IMR-90 (cell line): ENCODE measurements around the gene PMM1.

Source experiments
- CEBPB ChIP-seq: IDR thresholded peaks from 2 replicates; pipeline ENCODE4 v1.6.1; 2012; ENCODE audit warnings: low read depth, low read length, improper control_type of control experiment
- FOS ChIP-seq: fragments of 150-350 bp; IDR thresholded peaks from 2 replicates; pipeline ENCODE4 v1.6.1; 2016; ENCODE audit warnings: low read depth, low read length
- POLR2A ChIP-seq: IDR thresholded peaks from 2 replicates; pipeline ENCODE4 v1.6.1; 2012; ENCODE audit warnings: mild to moderate bottlenecking, low read depth, low read length
- RFX5 ChIP-seq: IDR thresholded peaks from 2 replicates; pipeline ENCODE4 v1.8.0; 2012; ENCODE audit warnings: low read depth, mild to moderate bottlenecking, low read length, moderate library complexity
- SMC3 ChIP-seq: fragments of 150-350 bp; IDR thresholded peaks from 2 replicates; pipeline ENCODE4 v1.6.1; 2016; ENCODE audit warnings: low read depth, mild to moderate bottlenecking, antibody characterized with exemption, low read length, moderate library complexity
- TF ChIP-seq, protein P1 (sequence below): conservative IDR thresholded peaks from 2 replicates; pipeline ENCODE4 v1.5.1; 2012; ENCODE audit warnings: mild to moderate bottlenecking, low read depth, low read length, improper control_type of control experiment
- TF ChIP-seq, protein P2 (sequence below): fragments of 150-350 bp; IDR thresholded peaks from 2 replicates; pipeline ENCODE4 v1.6.1; 2017; ENCODE audit warnings: mild to moderate bottlenecking, antibody characterized with exemption, low read length, low read depth

DNA sequence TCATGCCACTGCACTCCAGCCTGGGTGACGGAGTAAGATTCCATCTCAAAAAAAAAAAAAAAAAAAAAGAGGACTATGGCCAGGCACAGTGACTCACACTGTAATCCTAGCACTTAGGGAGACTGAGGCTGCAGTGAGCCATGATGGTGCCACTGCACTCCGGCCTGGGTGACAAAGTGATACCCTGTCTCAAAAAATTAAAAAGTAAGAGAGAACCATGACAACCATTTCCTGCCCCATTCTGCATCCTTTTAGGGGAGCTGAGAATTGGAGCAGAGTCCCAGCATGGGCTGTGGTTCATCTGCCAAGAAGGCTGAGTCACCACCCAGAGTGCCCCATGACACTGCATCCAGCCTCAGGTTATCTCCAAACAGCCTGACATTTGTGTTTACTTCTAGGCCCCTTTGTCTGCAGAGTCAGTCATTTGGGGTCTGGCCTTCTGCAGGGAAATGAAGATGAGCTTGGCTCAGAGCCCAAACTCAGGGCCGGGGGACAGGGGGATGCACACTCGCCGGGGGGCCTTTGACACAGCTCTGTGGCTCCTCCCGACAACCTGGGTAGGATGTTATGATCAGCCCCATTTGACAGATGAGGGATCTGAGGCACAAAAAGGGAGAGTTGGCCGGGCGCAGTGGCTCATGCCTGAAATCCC is 24.1 kb downstream of the PMM1 start:
- TF ChIP-seq, protein P1, sequence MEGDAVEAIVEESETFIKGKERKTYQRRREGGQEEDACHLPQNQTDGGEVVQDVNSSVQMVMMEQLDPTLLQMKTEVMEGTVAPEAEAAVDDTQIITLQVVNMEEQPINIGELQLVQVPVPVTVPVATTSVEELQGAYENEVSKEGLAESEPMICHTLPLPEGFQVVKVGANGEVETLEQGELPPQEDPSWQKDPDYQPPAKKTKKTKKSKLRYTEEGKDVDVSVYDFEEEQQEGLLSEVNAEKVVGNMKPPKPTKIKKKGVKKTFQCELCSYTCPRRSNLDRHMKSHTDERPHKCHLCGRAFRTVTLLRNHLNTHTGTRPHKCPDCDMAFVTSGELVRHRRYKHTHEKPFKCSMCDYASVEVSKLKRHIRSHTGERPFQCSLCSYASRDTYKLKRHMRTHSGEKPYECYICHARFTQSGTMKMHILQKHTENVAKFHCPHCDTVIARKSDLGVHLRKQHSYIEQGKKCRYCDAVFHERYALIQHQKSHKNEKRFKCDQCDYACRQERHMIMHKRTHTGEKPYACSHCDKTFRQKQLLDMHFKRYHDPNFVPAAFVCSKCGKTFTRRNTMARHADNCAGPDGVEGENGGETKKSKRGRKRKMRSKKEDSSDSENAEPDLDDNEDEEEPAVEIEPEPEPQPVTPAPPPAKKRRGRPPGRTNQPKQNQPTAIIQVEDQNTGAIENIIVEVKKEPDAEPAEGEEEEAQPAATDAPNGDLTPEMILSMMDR: no peak
- TF ChIP-seq SMC3: no peak
- TF ChIP-seq RFX5: no peak
- TF ChIP-seq FOS: peak; percentile 73
- TF ChIP-seq CEBPB: no peak
- no peak for TF ChIP-seq POLR2A
- TF ChIP-seq, protein P2, sequence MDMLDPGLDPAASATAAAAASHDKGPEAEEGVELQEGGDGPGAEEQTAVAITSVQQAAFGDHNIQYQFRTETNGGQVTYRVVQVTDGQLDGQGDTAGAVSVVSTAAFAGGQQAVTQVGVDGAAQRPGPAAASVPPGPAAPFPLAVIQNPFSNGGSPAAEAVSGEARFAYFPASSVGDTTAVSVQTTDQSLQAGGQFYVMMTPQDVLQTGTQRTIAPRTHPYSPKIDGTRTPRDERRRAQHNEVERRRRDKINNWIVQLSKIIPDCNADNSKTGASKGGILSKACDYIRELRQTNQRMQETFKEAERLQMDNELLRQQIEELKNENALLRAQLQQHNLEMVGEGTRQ: no peak
